Peyer's patch (tissue), 4 donors: Measurements from ENCODE around the gene CTSO.

Experiments
- POLR2A ChIP-seq, 2 donors: fragments of 450-650 bp; IDR thresholded peaks; one replicate each; pipeline ENCODE4 v1.5.1; 2017; ENCODE audit warnings: antibody characterized with exemption in 2 of 2, mild to moderate bottlenecking in 2 of 2, moderate library complexity in 2 of 2
- TF ChIP-seq, protein P1 (sequence below), 6 experiments: fragments of 450-650 bp in 4 of 6; fragments of 200-600 bp in 2 of 6; sonication (generic) in 1 of 6; IDR thresholded peaks; one replicate each; pipeline ENCODE4 v1.5.1; 2017 to 2019; ENCODE audit warnings: antibody characterized with exemption in 6 of 6, mild to moderate bottlenecking in 3 of 6, moderate library complexity in 1 of 6

GRCh38 chr4:155982736-155983385 is 29.2 kb upstream of the CTSO start:
- TF ChIP-seq, protein P1, sequence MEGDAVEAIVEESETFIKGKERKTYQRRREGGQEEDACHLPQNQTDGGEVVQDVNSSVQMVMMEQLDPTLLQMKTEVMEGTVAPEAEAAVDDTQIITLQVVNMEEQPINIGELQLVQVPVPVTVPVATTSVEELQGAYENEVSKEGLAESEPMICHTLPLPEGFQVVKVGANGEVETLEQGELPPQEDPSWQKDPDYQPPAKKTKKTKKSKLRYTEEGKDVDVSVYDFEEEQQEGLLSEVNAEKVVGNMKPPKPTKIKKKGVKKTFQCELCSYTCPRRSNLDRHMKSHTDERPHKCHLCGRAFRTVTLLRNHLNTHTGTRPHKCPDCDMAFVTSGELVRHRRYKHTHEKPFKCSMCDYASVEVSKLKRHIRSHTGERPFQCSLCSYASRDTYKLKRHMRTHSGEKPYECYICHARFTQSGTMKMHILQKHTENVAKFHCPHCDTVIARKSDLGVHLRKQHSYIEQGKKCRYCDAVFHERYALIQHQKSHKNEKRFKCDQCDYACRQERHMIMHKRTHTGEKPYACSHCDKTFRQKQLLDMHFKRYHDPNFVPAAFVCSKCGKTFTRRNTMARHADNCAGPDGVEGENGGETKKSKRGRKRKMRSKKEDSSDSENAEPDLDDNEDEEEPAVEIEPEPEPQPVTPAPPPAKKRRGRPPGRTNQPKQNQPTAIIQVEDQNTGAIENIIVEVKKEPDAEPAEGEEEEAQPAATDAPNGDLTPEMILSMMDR (IDR thresholded peaks at IDR 0.05), result no peak
- TF ChIP-seq POLR2A (IDR thresholded peaks at IDR 0.05), result no peak
